Hepatic stellate cell (primary cell): ENCODE data around the gene URI1.
"Not testable (repeated sequence)": the region's sequence is repeated elsewhere in the genome, so short reads cannot be mapped to it uniquely, and the experiment has no call there.

Source experiments
- DNase-seq: peaks from one replicate; pipeline ENCODE4 v3.0.0; 2011; ENCODE audit warnings: low spot score

URI1 gene, protein sequence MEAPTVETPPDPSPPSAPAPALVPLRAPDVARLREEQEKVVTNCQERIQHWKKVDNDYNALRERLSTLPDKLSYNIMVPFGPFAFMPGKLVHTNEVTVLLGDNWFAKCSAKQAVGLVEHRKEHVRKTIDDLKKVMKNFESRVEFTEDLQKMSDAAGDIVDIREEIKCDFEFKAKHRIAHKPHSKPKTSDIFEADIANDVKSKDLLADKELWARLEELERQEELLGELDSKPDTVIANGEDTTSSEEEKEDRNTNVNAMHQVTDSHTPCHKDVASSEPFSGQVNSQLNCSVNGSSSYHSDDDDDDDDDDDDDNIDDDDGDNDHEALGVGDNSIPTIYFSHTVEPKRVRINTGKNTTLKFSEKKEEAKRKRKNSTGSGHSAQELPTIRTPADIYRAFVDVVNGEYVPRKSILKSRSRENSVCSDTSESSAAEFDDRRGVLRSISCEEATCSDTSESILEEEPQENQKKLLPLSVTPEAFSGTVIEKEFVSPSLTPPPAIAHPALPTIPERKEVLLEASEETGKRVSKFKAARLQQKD

DNA sequence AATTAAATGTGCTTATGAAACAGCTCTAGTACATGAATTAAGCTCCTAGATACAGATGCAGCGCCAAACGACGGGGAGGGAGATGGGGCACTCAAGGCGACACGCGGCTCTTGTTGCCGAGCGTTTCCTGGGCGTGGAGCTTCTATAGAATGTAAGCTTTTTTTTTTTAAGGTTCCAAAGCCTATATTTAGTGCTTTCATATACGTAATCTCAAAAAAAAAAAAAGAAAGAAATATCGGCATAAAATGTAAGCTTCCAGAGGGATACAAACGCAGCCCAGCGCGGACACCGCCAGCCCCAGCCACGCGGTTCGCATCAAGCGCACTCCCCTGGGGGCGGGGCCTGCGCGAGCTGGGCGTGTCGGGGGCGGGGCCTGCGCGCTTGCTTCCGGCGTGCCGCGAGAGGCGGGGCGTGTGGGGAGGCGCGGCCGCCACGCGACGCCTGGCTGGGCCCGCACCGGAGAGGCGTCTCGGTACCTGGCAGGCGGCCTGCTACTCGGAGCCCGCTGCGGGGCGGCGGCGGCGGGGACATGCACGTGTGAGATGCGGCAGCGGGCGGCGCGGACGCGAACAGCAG, at the start of gene URI1:
TSS of gene URI1 (plus strand) at position 412 of the 576 bp plus-strand sequence. CDS start 309 bp downstream, outside the sequence.
- peak; percentile 87 for DNase-seq

DNA sequence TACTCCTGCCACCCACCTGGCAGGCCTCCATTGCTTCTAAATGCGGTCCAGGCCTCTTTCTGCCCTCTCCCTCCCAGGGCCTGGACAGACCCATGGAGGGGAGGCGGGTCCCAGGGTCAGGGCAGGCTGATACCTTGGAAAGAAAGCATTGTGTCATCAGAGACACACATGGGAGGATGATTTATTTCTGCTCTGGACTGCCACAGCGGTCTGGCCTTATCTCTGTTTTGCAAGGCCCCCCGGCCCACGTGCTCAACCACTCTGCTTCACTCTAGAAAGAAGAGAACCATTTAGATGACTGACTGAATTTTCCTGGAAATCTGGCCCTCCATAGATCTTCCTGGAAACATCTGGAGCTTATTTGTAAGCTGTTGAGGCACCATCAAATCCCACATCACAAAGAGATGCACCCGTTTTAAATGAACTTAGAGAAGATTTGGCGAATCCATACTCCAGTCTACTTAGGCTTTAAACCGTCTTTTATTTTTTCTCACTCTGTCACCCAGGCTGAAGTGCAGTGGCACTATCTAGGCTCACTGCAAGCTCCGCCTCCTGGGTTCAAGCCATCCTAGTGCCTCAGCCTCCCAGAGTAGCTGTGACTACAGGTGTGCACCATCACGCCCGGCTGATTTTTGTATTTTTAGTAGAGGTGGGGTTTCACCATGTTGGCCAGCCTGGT, 48.3 kb upstream of the URI1 start:
- DNase-seq = no peak

DNA sequence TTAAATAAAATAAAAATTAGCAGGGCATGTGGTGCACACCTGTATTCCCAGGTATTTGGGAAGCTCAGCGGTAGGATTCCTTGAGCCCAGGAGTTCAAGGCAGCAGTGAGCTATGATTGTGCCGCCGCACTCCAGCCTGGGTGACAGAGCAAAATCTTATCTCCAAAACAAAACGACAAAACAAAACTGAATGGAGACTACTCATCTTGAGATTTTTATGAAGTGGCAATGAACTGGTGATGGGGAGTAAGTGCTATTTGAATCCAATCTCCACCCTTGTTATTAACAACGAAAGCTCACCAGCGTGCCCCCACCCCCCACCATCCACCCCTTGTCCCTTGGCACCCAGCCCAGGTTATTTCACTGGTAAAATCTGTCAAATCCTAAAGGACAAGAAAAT, 45.2 kb upstream of the URI1 start:
- DNase-seq = no peak

DNA sequence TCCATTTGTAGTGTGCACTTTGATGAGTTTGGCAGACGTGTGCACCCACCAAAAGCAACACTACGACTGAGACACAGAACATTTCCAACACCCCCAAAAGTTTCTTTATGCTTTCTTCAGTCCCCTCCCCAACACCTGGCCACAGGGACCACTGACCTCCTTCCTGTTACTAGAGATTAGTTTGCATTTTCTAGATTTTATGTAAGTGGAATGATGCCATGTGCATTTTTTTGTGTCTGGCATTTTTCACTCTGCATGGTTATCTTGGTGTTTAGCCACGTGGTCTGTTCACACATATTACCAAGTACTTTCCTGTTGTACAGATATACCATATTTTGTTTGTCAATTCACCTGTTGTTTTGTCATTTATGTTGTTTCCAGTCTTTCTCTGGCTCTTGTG, 44.6 kb upstream of the URI1 start:
- DNase-seq = no peak

DNA sequence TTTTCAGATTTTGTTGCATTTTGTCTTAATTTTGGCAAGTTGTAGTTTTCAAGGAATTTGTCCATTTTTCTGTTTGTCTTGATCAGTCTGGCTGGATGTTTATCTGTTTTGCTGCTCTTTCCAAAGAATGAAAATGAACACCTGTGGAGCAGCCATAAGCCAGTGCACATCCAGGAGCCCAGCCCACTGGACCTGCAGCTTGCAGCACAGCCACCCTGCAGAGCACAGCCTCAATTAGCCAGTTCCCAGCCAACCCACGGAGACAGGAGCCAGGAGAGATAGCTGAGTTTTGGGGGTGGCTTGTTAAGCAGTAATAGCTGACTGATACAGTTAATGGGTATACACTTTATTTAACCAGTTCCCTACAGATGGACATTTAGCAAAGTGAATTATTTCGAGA, 38.0 kb upstream of the URI1 start:
- DNase-seq = no peak

DNA sequence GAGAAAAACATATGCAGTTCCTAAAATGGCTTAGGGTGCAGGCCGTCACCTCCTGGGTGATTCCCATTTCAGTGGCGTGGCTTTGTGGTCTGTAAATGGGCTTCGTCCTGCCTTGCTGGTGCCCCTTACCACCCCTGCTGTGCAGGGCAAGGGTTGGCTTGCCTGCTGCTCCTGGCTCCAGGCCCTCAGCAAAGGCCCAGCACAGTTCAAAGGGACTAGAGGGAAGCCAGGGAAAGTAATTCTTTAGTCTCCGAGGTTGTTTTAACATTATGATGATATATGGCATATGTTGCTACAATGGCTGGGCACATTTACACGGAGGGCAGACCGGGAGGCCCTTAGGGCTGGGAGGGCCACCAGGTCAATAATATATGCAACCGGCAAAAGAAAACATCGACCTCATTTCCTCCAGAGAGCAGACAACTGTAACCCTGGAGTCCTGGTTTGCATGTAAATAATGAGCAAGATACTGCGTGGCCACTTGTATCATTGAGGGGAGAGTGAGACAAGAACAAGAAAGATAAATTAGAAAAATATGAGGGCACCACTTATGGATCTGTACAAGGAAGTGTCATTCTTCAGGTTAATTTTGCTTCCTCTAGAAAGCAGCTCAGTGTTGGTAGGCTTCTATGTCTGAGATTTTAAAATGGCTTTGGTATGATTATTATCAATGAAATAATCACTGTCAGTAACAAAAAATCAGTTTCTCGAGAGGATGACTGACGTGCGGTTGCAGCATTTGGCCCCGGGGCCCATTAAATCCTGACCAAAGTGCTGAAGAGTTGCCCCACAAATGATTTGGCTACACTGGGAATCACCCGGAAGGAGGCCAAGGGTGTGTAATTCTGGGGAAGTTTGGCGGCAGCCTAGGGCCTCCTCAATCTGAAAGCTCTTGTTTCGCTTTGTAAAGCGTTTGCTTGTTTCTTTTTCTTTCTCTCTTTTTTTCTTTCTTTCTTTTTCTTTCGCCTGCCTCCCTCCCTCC, 32.8 kb upstream of the URI1 start:
- no peak for DNase-seq

DNA sequence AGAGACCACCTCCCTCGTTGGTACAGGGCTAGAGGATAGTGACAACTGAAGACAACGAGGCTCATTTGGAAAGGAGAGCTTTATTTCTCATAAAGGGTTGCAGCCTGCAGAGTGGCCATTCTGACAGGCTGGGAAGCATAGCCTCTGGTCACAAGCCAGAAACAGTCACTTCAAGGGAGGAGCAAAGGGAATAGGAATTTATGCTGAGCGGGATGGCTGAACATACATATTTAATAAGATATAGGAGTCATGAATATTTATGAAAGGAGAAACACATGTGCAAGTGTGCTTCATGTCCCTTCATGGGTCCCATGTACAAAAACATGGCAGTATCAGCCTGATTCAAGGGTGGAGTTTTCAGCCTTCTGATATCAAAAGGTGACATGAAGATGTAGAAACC, 27.1 kb upstream of the URI1 start:
- no peak for DNase-seq

DNA sequence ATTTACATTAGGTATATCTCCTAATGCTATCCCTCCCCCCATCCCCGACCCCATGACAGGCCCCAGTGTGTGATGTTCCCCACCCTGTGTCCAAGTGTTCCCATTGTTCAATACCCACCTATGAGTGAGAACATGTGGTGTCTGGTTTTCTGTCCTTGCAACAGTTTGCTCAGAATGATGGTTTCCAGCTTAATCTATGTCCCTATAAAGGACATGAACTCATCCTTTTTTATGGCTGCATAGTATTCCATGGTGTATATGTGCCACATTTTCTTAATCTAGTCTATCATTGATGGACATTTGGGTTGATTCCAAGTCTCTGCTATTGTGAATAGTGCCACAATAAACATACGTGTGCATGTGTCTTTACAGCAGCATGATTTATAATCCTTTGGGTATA, 26.2 kb upstream of the URI1 start:
- DNase-seq = not testable (repeated sequence)

DNA sequence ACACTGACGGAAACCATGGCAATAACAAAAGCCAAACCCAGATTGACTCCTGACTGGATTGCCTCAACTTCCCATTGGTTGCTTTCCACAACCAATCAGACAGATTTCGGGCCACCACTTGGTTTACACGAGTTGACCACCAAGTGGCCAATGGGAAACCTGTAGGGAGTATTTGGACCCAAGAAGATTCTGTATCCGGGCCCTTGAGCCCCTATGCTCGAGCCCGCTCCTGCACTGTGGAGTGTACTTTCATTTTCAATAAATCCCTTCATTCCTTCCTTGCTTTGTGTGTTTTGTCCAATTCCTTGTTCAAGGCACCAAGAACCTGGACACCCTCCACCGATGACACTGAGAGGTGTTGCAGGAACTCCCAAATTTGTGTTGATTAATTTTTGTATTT, 24.1 kb upstream of the URI1 start:
- no peak for DNase-seq

DNA sequence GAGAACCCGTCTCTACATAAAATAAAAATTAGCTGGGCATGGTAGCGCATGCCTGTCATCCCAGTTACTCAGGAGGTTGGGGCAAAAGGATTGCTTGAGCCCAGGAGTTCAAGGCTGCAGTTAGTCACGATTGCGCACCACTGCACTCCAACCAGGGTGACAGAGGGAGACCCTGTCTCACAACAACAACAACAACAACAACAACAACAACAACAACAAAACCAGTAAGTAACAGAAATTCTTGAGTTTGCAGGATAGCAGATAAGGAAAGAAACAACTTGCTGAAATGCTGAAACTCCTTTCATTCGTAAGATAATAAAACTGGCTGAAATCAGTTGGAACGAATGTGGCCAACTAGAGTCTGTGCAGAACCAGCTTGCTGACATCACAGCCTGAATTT, 23.1 kb upstream of the URI1 start:
- DNase-seq = no peak

DNA sequence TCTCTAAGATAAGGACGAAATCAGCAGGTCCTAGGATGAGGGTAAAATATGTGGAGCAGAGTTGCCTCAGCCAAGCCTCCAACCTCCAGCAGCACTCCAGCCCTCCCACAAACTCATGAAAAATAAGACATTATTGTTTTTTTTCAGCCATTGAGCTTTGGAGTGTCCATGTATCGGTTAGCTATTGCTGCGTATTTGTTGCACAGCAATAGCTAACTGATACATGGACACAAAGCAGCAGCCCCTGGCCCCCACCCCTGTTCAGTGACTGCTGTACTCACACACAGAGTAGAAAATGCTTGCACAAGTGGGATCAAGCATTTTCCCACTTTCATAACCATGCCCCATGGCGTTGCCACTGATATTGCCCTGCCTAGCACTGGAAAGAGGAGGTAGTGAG, 19.1 kb upstream of the URI1 start:
- no peak for DNase-seq

DNA sequence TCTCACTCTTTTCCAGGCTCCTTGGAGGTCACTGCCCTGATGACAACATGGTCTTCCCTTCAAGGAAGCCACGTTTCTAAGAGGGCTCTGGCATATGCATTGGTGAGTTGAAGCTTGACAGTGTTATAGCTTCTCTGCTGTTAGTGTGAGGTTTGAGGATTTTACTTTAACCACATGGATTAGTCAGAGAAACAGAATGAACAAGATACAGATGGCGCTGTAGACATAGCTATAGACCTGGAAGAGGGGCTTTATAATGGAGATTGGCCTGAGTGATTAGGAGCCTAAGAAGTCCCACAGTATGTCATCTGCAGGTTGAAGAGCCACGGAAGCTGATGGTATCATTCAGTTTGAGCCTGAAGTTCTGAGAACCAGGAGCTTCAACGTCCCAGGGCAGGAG, 18.4 kb upstream of the URI1 start:
- DNase-seq = no peak

DNA sequence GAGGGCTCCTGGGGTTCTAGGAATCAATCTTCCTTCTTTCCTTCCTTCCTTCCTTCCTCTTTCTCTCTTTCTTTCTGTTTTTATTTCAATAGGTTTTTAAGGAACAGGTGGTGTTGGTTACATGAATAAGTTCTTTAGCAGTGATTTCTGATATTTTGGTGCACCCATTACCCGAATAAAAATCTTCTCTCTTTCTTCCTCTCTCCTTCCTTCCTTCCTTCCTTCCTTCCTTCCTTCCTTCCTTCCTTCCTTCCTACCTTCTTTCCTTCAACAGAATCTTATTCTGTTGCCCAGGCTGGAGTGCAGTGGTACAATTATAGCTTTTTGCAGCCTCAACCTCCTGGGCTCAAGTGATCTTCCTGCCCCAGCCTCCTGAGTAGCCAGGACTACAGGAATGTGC, 16.0 kb upstream of the URI1 start:
- no peak for DNase-seq

DNA sequence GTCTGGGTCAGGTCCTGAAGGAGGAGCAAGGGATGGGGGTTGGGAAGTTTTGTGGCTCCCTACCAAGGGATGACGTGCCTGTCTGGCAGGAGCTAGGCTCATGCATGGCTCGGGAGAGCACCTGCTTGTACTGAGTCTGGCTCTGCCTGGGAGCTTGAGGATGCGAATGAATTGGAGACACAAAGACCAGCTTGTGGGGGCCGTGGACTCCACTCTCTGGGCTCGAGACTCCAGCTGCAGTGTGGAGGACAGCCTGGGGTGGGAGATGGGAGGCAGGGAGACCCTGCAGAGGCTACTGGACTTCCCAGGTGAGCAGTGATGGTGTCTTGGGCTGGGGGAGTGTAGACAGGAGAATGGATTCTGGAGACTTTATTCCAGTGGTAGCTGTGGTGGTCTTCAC, 15.2 kb upstream of the URI1 start:
- no peak for DNase-seq

DNA sequence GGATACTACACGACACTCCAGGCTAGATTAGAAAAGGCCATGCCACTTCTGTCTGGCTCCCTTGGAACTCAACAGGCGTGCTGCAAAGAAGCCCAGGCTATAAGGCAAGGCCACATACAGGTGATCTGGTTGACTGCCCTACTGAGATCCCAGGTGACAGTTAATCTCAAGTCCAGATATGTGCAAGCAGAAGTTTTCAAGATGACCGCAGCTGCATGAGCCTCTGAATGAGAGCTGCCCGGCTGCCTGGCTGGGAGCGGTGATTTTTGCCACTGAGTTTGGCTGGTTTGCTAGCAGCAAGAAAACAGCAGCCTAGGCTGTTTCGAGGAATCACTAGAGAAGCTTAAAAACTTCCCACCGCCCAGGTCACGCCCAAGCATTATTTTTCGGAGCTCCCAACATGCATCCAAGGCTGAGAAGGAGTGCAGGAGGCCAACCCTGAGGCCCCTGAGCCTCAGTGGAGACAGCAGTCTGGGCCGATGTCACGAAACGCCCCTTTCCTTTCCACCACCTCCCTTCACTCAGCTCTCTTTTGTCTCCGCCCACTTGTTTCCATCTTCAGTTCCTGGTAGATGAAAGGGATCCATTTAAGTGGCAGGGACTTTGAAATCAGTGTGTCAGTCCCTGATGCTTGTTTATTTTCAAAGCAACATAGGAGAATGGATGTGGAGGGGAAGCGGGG, 14.0 kb upstream of the URI1 start:
- DNase-seq = no peak

DNA sequence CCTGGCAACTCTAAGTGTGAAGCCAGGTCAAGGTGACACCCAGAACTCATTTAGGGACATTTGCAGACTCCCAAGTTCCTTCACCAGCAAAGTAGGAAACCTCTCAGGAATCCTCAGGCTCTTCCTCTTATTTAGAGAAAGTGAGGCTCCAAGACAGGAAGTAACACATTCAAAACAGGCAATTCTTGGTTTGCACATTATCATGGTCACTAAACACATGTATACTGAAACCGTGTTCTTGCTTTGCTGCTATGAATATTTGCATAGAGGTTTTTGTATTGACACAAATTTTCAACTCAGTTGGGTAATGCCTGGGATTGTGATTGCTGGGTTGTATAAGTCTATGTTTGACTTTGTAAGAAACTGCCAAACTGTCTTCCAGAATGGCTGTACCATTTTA, 13.2 kb upstream of the URI1 start:
- no peak for DNase-seq

DNA sequence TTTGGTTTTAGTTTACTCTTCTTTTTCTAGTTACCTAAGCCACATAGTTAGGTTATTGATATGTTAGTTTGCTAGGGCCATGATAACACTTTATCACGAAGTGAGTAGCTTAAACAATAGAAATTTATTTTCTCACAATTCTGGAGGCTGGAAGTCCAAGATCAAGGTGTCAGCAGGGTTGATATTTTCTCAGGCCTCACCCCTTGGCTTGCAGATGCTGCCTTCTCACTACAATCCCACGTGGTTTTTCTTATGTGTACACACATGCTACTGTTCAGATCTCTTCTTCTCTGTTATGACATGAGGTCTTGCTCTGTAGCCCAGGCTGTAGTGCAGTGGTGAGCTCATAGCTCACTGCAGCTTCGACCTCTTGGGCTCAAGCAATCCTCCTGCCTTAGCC, 7.8 kb upstream of the URI1 start:
- DNase-seq = no peak

DNA sequence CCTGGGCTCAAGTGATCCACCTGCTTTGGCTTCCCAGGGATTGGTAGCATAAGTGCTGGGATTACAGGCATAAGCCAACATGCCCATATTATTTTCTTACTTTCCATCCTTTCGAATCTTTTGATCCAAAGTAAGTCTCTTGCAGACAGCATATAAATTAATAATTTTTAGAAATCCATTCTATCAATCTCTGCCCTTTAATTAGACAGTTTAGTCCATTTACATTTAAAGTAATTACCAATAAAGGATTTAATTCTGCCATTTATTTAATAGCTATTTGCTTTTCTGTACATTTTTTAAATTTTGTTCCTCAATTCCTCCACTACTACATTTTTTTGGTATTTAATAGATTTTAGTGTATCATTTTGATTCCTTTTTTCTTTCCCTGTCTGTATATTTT, 7.3 kb upstream of the URI1 start:
- no peak for DNase-seq

DNA sequence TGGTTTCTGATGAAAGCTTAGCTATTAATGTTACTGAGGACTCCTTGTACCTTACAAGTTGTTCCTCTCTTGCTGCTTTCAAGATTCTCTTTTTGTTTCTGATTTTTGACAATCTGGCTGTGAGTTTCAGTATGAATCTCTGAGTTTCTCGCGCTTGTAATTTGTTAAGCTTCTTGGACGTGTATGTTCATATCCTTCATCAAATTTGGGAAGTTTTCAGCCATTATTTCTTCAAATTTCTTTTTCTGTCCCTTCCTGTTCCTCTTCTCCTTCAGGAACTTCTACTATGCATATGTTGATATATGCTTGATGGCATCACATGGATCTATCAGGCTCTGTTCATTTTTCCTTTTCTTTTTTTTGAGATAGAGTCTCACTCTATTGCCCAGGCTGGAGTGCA, 5.6 kb upstream of the URI1 start:
- DNase-seq = no peak

DNA sequence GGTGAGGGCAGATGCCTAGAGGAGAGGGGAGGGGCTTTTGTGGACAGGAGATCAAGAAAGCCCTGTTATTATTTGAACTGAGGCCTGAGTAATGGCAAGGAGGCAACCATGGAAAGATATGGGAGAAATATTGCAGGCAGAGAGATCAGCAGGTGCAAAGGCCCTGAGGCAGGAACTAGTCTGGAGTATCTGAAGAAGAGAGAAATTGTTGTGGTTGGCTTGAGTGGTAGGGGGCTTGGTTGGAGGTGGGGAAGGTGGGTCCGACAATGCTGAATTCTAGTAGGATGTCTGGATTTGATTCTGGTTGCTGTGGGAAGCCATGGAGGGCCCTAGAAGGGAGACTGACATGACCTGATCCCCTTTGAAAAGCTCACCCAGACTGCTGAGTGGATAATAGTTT, 2.4 kb upstream of the URI1 start:
- no peak for DNase-seq

DNA sequence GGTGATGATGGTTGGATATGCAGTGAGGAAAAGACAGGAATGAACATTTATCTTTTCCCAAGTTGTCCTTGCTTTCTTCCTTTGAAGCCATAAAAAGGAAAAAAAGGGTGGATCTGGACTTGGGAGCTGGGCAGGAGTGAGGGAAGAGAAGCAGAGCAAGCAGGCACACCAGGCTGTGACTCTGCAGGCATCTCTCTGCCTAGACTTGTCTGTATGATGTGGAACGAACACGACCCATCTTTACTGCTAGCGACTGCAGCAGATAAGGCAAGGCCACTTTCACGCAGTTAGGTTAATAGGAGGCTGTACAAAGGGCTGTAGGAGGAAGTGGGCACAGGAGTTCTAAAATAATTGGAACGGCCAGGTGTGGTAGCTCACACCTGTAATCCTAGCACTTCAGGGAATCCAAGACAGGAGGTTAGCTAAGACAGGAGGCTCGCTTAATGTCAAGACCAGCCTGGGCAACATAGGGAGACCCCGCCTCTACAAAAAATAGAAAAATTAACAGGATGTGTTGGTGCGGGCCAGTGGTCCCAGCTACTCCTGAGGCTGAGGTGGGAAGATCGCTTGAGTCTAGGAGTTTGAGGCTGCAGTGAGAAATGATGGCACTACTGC, 961 bp upstream of the URI1 start:
- no peak for DNase-seq
